K562 (cell line): Measurements from ENCODE around the gene IL18RAP. TPM values are rescaled to one million over a fixed set of nuclear protein-coding genes. Genes with fewer than 3 reads are reported as not detected.

Source experiments
- ATF1 ChIP-seq, 2 experiments: fragments of 450-650 bp in 1 of 2; IDR thresholded peaks; 2 replicates each; pipeline ENCODE4 v1.6.1; 2016; ENCODE audit warnings: missing compliant biosample characterization in 1 of 2, missing genetic modification characterization in 1 of 2
- CBX5 ChIP-seq: IDR thresholded peaks from 2 replicates; pipeline ENCODE4 v1.6.1; 2014; ENCODE audit warnings: low read depth, borderline replicate concordance
- CREB3L1 ChIP-seq: fragments of 450-650 bp; IDR thresholded peaks from 2 replicates; pipeline ENCODE4 v1.6.1; 2014; ENCODE audit warnings: low read depth, mild to moderate bottlenecking, moderate library complexity, borderline replicate concordance
- CSDE1 ChIP-seq, 2 experiments: fragments of 450-650 bp; IDR thresholded peaks; 2 replicates each; pipeline ENCODE4 v1.6.1; 2016; ENCODE audit warnings: mild to moderate bottlenecking in 1 of 2
- DACH1 ChIP-seq: fragments of 450-650 bp; IDR thresholded peaks from 2 replicates; pipeline ENCODE4 v1.6.1; 2018; ENCODE audit not compliant: partially characterized antibody
- ELF1 ChIP-seq: fragments of 200-800 bp; sonication (Bioruptor generic); IDR thresholded peaks from 2 replicates; pipeline ENCODE4 v1.6.1; 2016; ENCODE audit warnings: missing genetic modification characterization, missing compliant biosample characterization
- IFI16 ChIP-seq: fragments of 250-450 bp; sonication (Bioruptor Pico); IDR thresholded peaks from 2 replicates; pipeline ENCODE4 v2.1.2; 2022; ENCODE audit warnings: mild to moderate bottlenecking, inconsistent platforms
- KAT7 ChIP-seq: sonication (generic); formaldehyde crosslinking; IDR thresholded peaks from 2 replicates; pipeline ENCODE4 v1.8.0; 2022; ENCODE audit warnings: missing genetic modification reagents, mild to moderate bottlenecking, borderline replicate concordance
- PHB2 ChIP-seq: fragments of 450-650 bp; IDR thresholded peaks from 2 replicates; pipeline ENCODE4 v1.6.1; 2017; ENCODE audit warnings: low read depth
- RAD21 ChIP-seq, 2 experiments: fragments of 250-450 bp in 1 of 2; fragments of 450-650 bp in 1 of 2; sonication (Bioruptor Pico) in 1 of 2; formaldehyde crosslinking in 1 of 2; IDR thresholded peaks in 1 of 2; conservative IDR thresholded peaks in 1 of 2; 2 replicates each; pipeline versions ENCODE4 v1.4.0 to v1.8.0; 2020 to 2022; ENCODE audit warnings: mild to moderate bottlenecking in 2 of 2, moderate library complexity in 1 of 2
- RBM15 ChIP-seq: fragments of 200-400 bp; formaldehyde crosslinking; IDR thresholded peaks from 2 replicates; pipeline ENCODE4 v1.6.1; 2018; ENCODE audit warnings: mild to moderate bottlenecking, low read length, moderate library complexity; ENCODE audit not compliant: insufficient read depth
- REST ChIP-seq, 2 experiments: fragments of 450-650 bp; formaldehyde crosslinking in 1 of 2; IDR thresholded peaks; 2 replicates each; pipeline versions ENCODE4 v1.4.0 to v1.6.1; 2014 to 2020; ENCODE audit warnings: mild to moderate bottlenecking in 2 of 2, borderline replicate concordance in 1 of 2, low read depth in 1 of 2
- SNRNP70 ChIP-seq: fragments of 200-400 bp; formaldehyde crosslinking; optimal IDR thresholded peaks from 2 replicates; pipeline ENCODE3; 2017; ENCODE audit warnings: low read depth, low read length
- SRSF9 ChIP-seq: fragments of 200-400 bp; formaldehyde crosslinking; IDR thresholded peaks from 2 replicates; pipeline ENCODE4 v1.6.1; 2017; ENCODE audit warnings: low read depth, low read length, borderline replicate concordance
- THAP12 ChIP-seq: fragments of 250-450 bp; sonication (Bioruptor Pico); IDR thresholded peaks from 2 replicates; pipeline ENCODE4 v1.9.0; 2021; ENCODE audit warnings: mild to moderate bottlenecking, inconsistent platforms
- polyA plus RNA-seq, 8 experiments: library from polyadenylated mRNA; depleted of rRNA in 4 of 8; stranded (reverse) in 5 of 8; unstranded in 3 of 8; fragments of >200 nt; fragmentation: Nextera tagmentation in 2 of 8; fragmentation: Illumina TruSeq in 1 of 8; extraction: Ambion mirVana in 2 of 8; extraction: Trizol in 1 of 8; gene quantifications; 2 replicates each; pipeline versions ENCODE4 v1.2.1 to v1.2.3, GENCODE V29; 2011 to 2014; ENCODE audit warnings: inconsistent platforms in 1 of 8, missing spikeins in 1 of 8
- total RNA-seq, 7 experiments: library from RNA; depleted of rRNA in 6 of 7; stranded (reverse); fragments of >200 nt in 6 of 7; fragmentation: Illumina TruSeq in 2 of 7; extraction: Trizol in 2 of 7; gene quantifications; 2 replicates each; pipeline versions ENCODE4 v1.2.1 to v1.2.3, GENCODE V29; 2011 to 2021; ENCODE audit warnings: low replicate concordance in 1 of 7

Gene IL18RAP
- total and polyA plus RNA-seq, 9 of the 15 experiments (the other 6 are each of a cell fraction or from before 2014, with no cell fraction given) = 1.1 to 20.5 (median 5.8) TPM

GRCh38 chr2:102418421-102418961 is 4.5 kb upstream of the IL18RAP start (continued):
- no peak for TF ChIP-seq THAP12 (CRISPR knock-in tag)
- no peak for TF ChIP-seq KAT7
- TF ChIP-seq SRSF9 = no peak
- no peak; the same call in 1 of the 2 replicates for TF ChIP-seq REST (IDR thresholded peaks at IDR 0.05; ENCODE audit: borderline replicate concordance)
- no peak for TF ChIP-seq REST (CRISPR knock-in tag; IDR thresholded peaks at IDR 0.05; ENCODE audit: low read depth)
- no peak for TF ChIP-seq IFI16 (CRISPR knock-in tag)
- no peak for TF ChIP-seq PHB2
- TF ChIP-seq RBM15 = no peak
- no peak for TF ChIP-seq CBX5
- TF ChIP-seq ELF1 = peak; percentile 57
- no peak for TF ChIP-seq ATF1 (CRISPR knock-in tag; IDR thresholded peaks at IDR 0.05)
- no peak for TF ChIP-seq ATF1 (tag; IDR thresholded peaks at IDR 0.05)
- no peak for TF ChIP-seq SNRNP70
- no peak for TF ChIP-seq CSDE1 (IDR thresholded peaks at IDR 0.05)
- TF ChIP-seq RAD21 (CRISPR knock-in tag; conservative IDR thresholded peaks at IDR 0.05 in 1 of 2, IDR thresholded peaks at IDR 0.05 in 1 of 2) = peak in 1 of 2 experiments; percentile 34; a peak in 2 of 4 replicates
- TF ChIP-seq DACH1 = no peak
- TF ChIP-seq CREB3L1 = no peak
